ENCODE measurements around the gene ARID1B.

Gene ARID1B

GRCh38 chr6:157246771-157247484, 469.8 kb downstream of the ARID1B start:
- DNase-seq (ENCODE audit: low spot score): no peak

GRCh38 chr6:157248264-157248663, 471.1 kb downstream of the ARID1B start:
- no peak for DNase-seq (ENCODE audit: low spot score)

DNA sequence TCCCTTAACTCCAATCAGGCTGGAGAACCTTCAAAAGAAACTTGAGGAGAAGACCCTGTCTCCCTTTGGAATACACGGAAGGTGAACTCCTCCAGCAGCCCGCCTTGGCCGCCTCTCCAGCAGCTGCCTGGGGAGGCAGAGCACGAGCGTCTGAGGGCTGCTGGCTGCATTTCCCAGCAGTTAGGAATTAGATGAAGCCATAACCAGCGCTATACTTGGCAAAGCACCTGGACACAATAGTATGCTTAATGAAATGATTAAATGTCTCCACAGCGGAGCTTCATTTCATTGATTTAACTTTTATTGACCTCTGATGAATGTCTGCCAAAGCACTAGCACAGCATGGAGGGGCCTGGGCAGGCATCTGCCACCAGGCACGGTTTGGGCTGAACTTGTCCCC, 472.6 kb downstream of the ARID1B start:
- DNase-seq (ENCODE audit: low spot score): no peak

DNA sequence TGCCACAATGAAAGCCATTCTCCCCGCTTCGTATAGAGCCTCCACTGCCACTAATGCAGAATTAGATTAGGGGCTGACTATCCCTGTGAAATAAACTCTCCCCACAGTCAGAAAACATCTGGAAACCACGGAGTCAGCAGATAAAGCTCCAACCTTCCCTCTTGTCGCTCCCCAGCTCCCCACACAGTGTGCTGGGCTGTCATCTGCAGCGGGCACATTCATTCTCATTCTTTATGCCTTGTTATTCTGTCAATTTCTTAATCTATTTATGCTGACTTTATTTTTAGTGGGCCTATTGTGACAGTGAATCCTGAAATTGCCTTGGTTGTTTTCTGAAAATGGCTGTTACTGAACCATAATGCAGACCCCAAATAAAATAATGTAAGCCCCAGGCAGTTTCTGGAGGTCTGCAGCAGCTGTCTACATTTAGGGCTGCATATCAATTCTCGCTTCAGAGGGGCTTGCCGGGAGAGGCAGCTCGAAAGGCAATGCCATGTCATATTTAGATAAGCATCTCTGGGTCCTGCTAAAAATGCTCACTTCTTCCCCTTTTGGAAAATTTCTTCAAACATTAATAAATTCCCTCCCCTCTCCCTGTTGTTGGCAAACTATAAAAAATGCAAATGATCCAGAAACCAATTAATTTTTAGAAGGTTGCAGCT, 474.5 kb downstream of the ARID1B start:
- no peak for DNase-seq (ENCODE audit: low spot score)

DNA sequence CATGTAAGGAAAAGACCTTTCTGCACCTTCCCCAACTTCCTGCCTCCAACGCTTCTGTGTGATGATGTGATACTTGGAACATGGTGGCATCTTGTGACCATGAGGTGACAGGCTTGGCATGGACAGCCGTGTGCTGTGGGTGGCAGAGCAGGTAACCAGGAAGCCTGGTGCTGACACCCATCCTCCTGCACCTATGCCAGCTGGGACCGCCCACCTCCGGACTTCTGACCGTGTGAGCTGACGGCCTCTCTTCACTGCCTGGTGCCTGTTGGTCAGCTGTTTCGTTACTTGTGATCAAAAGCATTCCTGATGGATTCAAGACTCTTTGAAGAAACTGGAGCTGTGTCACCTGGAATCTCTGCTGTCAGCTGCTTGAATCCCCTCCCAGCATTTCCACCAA, 475.8 kb downstream of the ARID1B start:
- no peak for DNase-seq (ENCODE audit: low spot score)

GRCh38 chr6:157253699-157254098, 476.5 kb downstream of the ARID1B start:
- no peak for DNase-seq (ENCODE audit: low spot score)

GRCh38 chr6:157254538-157254937, 477.4 kb downstream of the ARID1B start:
- no peak for DNase-seq (ENCODE audit: low spot score)

DNA sequence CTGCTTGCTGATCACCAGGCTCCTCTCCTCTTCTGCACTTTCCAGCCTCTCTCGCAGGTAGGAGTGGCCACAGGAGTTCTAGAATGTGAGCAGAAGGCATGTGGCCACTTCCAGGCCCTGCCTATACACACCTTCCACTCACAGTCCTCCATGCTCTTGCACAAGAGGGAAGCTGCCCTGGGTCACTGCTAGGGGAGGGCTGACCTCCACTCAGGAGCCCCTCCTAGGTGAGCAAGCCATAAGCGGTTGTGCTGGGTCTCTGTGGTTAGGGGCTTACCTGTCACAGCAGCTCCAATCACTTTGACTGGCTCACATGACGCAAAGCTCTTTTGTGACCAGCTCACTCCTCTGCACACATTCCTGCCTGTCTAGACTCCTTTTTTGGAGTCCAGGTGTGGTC, 477.9 kb downstream of the ARID1B start:
- DNase-seq (ENCODE audit: low spot score): no peak

GRCh38 chr6:157258878-157259277, 481.7 kb downstream of the ARID1B start:
- no peak for DNase-seq (ENCODE audit: low spot score)

- no peak for DNase-seq (ENCODE audit: low spot score)
Observed at GRCh38 chr6:157259443-157259842, 482.3 kb downstream of the ARID1B start.
